GM12872 (cell line): Measurements from ENCODE around the gene BCAS1.

Experiments
- TF ChIP-seq, protein P1 (sequence below): IDR thresholded peaks from 3 replicates; pipeline ENCODE4 v1.5.1; 2011; ENCODE audit warnings: low read depth, mild to moderate bottlenecking, low read length, moderate library complexity; ENCODE audit not compliant: insufficient read depth

The BCAS1 gene

DNA sequence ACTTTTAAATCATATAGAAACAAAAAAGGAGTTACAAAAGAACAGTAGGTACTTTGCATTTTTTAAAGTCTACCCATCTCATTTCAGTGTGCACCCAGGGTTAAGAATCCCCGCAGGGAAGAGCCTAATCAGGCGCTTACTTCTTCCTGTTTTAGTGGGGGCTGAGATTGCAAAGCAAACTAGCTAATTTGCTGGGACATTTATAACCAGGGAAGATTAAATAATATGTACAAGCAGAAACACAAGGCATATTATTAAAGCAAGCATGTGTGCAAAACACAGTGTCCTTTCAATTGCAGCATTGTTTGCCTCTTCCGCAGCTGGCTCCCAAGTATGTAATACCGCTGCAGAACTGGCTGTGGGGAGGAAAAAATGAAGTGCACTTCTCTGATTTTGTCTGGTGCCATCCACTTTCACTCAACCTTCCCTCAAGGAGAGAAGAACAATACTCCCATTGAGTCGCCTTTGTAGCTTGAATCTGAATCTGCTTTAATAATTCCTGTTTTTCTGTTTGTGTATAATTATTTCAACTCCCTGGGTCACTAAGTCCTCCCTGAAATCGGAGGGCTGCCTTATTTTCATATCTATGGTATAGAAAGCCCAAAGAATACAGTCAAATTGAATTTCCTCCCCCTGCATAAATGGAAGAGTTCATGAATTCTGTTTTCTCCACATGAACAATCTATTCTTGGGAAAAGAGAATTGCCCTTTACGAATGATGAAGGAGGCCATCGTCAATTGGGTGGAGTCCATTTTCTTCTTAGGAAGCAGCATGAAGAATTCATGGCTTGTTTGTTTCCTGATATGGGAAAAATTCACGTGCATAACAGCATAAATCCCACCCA is 23.3 kb upstream of the BCAS1 start:
- TF ChIP-seq, protein P1, sequence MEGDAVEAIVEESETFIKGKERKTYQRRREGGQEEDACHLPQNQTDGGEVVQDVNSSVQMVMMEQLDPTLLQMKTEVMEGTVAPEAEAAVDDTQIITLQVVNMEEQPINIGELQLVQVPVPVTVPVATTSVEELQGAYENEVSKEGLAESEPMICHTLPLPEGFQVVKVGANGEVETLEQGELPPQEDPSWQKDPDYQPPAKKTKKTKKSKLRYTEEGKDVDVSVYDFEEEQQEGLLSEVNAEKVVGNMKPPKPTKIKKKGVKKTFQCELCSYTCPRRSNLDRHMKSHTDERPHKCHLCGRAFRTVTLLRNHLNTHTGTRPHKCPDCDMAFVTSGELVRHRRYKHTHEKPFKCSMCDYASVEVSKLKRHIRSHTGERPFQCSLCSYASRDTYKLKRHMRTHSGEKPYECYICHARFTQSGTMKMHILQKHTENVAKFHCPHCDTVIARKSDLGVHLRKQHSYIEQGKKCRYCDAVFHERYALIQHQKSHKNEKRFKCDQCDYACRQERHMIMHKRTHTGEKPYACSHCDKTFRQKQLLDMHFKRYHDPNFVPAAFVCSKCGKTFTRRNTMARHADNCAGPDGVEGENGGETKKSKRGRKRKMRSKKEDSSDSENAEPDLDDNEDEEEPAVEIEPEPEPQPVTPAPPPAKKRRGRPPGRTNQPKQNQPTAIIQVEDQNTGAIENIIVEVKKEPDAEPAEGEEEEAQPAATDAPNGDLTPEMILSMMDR, result no peak

DNA sequence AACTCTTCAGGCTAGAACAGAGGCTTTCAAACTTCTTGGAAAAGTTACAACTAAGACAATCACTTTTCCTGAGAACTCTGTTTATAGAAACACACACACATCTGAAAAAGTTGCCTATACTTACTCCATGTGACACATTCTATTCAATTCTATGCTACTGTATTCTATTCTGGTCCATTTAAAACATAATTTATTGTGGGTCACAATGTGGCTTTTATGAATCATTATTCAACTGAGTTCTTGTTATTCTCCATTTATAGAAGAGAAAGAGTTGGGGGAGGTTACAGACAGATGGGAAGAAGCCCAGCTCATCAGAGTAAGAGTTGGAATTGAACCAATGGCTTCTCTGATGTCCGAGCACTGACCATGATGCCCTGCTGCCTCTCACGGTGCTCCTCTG is 21.6 kb upstream of the BCAS1 start:
- TF ChIP-seq, protein P1, result no peak

DNA sequence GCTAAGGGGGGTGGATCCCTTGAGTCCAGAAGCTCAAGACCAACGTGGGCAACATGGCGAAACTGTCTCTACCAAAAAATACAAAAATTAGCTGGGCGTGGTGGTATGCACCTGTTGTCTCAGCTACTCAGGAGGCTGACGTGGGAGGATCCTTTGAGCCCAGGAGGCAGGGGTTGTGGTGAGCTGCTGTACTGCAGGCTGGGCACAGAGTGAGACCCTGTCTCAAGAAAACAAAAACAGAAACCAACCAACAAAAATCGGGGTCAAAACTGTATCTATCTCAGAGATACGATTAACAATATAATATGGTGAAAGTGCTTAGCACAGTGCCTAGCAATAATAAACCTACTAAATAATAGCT is 20.7 kb upstream of the BCAS1 start:
- TF ChIP-seq, protein P1, result peak; percentile 11; the same call in 1 of the 3 replicates

DNA sequence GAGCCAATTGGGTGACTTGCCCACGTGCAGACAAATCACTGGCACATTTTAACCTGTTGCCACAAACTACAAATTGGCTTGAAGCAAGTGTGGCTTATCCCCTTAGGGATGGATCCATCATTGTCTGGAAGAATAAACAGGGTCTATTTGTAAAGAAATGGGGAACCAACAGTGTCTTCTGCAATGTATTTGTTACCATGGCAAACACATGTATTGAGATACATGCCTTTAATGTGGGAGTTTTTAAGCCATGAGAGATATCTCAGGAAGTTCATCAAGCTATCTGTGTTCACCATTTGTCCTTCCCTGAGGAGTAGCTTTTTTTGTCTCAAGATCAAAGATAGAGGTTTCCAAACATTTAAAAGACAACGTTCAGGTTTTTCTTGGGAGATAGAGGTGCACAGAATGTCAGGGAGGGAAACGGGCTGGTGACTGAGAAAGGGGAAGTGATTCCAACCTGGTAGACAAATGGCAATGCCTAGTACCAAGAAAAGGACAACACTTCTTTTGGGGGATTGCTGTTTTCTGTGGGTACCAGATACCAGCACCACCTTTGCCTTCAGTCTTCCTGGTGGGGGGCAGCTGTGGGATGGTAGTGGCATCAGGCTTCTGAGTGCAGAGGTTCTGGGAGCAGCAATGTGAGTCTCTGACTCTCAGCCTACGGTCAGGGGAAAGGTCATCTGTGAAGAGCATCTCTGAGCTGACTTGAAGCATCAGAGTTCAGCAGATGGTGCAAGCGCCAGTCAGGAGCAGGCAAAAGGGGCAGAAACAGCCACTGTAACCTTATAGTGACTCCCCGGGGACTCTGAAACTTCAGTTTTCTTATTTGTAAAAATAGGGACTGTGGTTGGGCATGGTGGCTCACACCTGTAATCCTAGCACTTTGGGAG is 20.1 kb upstream of the BCAS1 start:
- TF ChIP-seq, protein P1, result no peak

DNA sequence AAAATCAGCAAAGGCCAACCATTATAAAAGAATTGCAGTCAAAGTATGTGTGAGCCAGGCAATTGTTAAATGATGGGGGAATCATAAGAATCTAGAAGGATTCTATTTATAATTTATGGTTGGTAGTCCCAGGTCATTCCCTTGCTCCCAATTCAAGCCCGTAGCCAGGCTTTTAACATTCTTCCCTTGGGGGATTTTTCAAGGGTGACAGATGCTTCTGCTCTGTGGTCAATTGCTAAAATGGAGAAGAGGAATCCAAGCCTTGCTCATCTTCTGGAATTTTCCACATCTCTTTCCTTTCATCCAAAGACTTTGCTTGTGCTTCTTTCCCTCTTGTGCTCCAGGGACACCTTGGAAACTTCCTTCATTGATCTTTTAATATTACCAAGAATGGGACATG is 18.0 kb upstream of the BCAS1 start:
- TF ChIP-seq, protein P1, result no peak

DNA sequence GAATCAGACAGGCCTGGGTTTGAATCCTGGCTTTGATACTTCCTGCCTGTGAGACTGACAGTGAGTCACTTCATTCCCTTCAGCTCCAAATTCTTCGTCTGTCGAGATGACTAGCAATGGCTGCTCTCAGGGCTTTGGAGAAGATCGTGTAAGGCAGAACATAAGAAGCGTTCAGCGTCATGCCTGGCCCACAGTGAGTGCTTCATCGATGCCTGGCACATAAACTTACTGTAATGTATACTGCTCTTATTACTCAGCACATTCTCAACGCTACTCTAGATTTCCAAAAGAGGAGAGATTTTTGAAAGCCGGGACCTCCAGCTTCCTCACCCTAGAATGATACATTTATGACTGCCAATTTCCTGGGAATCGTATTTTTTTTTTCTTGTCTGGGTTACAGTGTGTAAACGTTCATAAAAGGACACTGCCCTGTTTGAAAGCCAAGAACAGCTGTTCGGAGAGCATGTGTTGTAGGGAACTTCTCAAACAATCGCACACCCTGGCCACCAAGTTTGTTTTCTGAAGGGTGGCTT is 16.2 kb upstream of the BCAS1 start:
- TF ChIP-seq, protein P1, result no peak

DNA sequence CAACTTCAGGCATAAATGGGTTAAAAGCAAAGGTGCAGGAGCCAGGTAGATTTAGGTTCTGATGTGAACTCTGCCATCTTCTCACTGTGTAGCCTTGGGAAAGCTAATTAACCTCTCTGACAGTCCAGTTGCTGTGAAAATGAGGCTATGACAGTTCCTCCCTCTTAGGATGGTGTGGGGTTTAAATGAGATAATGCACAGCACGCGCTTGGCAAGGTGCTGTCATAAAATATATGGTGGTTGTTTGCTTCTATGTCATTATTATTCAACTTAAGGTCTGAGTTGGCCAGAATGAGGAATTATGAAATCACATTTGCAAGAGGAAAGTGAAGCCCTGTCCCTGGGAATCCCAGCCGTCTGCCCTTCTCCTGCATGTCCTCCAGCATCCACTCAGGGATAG is 15.5 kb upstream of the BCAS1 start:
- TF ChIP-seq, protein P1, result no peak
